NCI-H128 (cell line): ENCODE measurements around the gene TNP1.

ENCODE experiments used
- DNase-seq: peaks from one replicate; lab custom pipeline; 2025; ENCODE audit not compliant: unreplicated experiment; lab: John Stamatoyannopoulos, UW

Gene TNP1, protein sequence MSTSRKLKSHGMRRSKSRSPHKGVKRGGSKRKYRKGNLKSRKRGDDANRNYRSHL

DNA sequence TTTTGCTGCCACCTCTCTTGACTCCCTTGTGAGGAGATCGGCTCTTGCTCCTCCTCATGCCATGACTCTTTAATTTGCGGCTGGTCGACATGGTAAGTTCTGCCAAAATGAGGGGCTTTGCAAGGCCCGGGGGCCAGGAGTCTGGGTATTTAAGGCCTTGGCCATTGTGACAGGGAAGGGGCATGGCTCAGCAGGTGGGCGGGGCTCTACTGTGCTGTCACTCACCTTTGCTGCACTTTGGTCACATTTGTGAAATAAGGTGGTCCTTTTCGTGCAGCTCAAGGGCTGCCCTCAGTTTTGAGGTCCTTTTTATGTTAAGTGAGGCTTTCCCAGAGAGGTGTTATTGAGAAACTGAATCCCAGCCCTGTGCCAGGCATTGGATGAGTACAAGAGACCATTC lies at the start of gene TNP1:
TNP1 (minus strand) TSS at position 121 of the 400 bp plus-strand sequence; CDS start at position 91, 30 bp downstream.
- no peak for DNase-seq

DNA sequence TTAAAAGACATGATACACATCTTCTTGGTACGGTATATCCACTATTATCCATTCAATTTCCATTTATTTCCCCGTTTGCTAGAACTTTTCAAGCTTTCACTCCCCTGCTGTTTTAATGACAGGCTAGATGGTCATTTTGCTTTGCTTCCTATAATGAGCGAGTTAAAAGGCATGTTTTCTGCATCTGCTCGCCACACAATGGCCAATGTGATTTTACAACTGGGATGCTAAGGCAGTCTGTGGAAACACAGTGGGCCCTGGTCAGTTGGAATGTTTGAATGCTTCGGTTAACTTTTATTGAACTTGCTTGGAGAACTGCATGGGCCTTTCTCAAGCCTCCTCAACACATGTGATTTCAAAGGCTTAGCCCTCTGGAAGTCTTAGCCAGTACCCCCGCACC lies 48.4 kb upstream of the TNP1 start:
- DNase-seq = no peak

DNA sequence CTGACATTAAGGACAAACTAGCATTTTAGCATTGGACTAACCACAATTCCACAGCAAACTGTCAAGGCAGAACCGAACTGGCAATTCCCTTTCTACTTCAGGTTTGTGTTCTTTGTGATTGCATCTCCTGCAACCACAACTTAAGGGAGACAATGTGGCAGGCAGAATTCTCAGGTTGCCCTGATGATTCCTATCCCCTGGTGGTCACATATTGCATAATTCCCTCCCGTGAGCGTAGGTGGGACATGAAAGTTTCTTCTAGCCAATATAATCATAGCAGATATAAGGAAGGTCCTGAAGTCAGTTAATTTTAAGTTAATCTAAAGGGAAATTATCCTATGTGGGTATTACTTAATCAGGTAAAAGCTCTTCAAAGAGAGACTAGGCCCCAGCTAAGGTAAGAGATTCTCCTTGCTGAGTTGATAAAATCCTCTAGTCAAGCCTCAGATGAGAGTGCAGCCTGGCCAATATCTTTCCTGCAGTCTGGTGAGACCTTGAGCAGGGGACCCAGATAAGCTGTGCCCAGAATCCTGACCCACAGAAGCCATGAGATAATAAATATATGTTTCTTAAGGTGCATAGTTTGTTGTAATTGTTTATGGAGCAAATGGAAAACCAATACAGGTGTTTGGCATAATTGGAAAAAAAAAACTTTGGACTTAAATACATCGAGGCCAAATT lies 45.9 kb upstream of the TNP1 start:
- no peak for DNase-seq

DNA sequence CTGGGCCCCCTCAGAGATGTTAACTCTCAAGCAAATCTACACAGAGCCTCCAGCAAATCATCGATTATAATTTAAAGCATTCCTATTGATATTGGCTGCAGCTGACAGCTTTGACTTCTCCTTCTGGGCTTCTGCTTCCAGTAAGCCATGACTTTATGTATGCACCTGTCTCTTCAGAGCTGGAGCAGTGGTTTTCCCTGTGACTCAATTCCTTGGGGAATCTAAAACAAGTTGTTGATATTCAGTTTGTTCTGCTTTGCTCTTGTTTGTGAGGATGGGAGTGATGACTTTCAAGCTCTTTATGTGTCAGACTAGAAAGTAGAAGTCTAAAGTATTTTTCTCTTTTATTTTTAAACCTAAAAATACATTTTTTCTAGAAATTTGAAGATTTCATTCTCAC lies 45.1 kb upstream of the TNP1 start:
- no peak for DNase-seq

DNA sequence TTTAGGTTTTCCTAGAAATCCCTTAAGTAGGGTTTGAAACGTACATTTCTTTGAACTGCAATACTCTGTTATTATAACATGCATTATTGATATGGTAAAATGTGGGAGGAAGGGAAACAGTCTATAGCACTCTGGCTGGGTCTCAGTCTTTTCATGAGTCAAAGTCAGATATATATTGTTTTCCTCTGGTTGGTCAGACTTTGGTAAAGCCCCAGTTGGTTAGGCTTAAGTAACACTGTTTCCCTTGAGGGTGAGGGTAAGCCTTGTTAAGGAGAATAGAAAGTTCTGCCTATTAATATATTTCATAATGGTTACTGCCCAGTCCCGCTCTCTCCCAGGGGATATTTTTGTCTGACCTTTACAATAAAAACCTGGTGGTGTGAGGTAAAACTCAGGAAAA lies 44.7 kb upstream of the TNP1 start:
- DNase-seq = no peak

DNA sequence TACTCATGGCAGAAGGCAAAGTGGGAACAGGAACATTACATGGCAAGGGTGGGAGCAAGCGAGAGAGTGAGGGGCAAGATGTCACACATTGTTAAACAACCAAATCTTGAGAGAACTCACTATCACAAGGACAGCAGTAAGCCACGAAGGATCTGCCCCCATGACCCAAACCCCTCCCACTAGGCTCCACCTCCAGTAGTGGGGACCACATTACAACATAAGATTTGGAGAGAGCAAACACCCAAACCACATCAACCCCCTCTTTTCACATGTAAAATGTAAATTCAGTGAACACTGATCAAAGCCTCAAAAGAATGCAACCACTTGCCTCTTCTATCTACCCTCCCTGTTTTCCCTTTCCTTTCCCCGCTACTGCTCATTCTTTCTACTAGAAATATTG lies 43.6 kb upstream of the TNP1 start:
- DNase-seq = no peak

DNA sequence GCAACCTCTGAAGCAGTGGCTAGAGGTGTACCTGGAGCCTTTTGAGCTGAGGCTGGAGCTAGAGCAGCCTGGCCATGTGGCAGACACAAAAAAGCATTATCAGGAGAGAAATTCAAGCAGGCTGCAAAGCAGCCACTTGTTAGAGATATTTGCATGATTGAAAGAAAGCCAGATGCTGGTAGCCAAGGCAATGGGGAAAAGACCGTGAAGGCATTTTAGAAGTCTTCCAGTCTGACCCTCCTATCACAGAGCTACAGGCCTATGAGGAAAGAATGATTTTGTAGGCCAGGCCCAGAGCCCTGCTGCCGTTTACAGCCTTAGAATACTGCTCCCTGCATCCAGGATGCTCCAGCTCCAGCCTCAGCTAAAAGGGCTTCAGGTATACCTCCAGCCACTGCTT lies 41.4 kb upstream of the TNP1 start:
- no peak for DNase-seq

DNA sequence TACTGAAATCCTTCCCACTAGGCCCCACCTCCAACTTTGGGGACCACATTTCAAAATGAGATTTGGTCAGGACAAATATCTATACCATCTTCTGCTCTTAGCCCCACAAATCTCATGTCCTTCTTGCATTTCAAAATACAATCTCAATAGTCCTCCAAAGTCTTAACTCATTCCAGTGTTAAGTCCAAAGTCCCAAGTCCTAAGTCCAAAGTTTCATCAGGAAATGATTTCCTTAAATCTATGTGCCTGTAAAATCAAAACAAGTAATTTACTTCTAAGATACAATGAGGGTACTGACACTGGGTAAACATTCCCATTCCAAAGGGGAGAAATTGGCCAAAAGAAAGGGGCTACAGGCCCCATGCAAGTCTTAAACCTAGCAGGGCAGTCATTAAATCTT lies 40.5 kb upstream of the TNP1 start:
- DNase-seq = no peak

DNA sequence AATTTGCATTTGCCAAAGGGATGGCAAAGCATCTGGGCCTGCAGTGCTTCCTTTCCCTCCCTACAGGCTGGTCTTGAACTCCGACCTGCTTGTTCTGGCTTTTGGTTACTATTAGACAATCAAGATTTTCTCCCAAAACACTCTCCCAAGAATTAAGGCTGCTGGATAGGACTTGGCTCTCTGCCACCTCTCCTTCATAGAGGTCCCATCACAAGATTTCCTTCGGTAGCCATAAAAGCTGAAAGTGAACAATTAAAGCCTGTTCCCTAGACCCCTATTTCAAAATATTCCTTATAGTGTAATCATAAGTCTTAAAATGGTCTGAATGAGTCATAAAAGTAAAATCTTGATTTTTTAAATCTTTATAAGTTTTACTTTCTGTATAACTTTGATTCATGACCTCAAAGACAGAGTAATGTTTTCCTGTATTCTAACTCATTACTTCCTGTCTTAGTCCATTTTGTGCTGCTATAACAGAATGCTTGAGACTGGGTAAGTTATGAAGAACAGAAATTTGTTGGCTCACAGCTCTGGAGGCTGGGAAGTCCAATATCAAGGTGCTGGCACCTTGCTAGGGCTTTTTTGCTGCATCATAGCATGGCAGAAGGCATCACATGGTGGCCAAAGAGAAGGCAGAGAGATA lies 37.8 kb upstream of the TNP1 start:
- no peak for DNase-seq

DNA sequence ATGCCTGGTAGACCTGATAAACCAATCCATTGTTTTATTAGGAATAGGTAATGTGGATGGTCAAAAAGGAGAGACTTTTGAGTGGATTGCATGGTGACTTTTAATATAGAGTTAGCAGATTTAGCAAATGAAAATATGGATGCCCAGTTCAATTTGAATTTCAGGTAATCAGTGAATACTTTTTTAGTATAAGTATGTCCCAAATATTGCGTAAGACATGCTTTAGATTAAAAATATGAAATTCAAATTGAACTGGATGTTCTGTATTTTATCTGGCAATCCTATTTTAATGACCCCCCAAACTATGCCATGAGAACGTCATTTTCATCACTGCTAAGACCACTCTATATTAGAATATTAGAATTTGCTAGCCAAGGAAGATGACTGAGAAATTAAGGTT lies 30.3 kb upstream of the TNP1 start:
- DNase-seq = no peak

DNA sequence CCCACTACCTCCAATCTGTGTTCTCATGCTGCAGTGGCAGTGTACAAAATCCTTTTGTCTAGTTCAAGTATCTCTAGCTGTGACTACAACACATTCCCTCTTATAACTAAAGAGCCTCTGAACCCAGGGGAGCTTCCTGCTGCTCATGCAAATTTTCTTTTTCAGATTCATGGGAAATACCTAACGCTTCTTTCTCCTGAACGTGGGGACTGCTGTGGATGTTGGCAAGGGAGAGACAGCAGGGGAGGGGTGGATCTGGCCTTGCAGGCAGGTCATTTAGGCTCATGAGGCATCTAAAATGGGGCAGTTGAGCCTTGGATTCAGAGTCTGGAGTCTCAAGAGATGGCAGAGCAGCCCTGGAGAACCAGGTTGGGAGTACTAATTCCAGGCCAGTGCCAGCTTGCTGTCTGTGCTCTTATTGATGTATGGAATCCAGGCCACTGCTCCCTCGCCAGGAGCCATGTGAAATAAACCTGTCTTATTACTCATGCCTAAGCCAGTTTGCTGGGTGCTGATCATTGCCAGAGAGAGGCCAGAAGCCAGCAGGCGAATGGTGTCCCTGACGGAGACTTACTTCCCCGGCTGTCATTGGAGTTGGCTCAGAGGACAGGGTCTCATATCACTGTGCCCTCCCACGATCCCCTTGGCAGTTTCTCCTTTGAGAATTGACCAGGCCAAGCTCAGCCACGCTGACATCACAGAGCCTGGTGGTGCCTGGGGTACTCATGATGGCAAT lies 29.2 kb upstream of the TNP1 start:
- no peak for DNase-seq

DNA sequence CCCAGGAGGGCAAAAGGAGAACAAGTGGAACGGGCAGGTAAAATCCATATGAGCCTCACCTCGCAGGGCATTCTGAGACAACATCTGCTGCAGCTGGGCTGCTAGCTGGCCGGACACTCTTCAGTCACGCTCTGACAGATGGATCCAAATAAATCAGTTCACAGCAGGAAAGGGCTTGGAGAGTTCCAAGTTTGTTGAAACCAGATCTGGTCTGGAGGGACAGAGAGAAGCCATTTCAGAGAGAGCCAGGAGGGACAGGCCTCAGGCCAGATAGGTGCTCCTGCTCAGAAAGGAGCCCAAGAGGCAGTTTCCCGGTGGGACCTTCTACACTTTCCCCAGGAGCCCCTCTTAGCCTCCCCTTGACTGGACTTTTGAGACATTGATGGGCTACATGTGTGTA lies 28.2 kb upstream of the TNP1 start:
- no peak for DNase-seq

DNA sequence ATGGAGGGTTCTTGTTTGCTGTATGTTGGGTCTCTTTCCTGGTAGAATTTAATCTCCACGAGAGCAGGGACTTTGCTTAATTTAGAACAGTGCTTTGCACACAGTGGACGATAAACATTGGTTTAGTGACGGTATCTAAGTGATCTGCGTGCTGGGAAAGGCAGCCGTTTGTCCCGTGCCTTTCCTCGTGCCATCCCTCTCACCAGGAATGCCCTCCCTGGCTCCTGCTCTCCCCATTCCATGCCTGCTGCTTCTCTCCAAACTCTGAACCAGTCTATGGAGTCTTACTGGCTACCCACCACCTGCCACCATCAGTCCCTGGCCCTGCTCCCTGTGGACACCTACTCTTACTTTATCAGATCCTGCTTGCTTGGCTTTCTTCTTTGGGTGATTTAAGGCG lies 27.3 kb upstream of the TNP1 start:
- DNase-seq = no peak

DNA sequence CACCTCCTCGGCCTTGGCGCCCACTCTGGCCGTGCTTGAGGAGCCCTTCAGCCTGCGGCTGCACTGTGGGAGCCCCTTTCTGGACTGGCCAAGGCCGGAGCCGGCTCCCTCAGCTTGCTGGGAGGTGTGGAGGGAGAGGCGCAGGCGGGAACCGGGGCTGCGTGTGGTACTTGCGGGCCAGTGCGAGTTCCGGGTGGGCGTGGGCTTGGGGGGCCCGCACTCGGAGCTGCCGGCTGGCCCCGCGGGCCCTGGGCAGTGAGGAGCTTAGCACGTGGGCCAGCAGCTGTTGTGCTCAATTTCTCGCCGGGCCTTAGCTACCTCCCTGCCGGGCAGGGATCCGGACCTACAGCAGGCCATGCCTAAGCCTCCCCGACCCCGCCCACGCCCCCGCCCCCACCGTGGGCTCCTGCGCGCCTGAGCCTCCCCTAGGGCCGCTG lies 25.3 kb upstream of the TNP1 start:
- DNase-seq = no peak

DNA sequence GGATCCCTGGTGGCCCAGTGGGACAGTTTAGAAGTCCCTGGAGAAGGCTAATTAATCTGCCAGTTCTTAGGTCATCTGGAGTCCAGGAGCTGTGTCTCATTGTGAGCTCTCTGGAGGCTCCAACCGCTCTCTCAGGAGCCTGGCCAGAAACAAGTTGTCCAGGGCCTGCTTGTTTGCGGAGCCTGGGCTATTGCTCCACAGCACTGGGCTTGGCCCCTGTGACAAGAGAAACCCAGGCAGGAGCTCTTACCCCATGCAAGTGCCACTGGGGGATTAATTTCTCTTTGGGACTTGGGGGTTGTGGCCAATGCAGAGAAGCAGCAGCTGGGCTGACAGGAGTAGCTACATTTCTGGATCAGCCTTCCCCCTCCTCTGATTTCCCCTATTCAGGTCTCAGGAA lies 24.5 kb upstream of the TNP1 start:
- no peak for DNase-seq

DNA sequence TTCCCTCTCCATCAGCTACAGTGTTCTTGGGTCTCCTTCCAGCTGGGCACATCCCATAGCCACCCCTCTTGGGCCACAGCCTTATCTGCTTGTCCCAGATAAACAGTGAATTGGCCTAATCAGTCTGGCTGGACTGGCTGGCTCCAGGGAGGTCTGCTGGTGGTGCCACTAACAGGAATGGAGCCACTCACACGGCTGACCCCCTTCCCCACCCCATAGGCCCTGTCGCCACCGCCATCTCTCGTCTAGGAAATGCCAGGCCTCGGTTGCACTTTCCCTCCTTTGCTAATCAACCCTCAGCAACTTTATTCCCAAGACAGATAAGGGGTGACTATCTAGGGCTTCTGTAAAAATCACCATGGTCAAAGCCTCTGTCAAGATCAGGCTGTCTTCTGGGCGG lies 23.0 kb upstream of the TNP1 start:
- no peak for DNase-seq

DNA sequence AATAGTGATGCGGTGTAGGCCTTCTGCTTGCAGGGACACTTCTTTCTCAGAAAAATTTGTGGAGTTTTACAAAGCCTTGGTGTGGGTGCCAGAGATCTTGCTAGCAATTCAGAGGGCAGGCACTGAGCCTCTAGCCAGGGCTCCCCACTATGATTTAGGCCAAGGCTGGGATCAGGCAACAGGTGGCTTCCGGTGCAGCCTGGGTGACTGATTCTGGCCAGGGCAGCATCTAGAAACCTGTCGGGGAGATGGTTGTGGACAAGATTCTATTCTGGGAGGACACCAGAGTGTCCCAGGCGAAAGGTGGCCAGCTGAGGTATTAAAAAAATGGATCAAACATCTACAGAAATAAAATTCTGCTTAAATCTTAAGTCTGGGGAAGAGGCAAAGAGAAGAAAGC lies 21.5 kb upstream of the TNP1 start:
- DNase-seq = no peak

DNA sequence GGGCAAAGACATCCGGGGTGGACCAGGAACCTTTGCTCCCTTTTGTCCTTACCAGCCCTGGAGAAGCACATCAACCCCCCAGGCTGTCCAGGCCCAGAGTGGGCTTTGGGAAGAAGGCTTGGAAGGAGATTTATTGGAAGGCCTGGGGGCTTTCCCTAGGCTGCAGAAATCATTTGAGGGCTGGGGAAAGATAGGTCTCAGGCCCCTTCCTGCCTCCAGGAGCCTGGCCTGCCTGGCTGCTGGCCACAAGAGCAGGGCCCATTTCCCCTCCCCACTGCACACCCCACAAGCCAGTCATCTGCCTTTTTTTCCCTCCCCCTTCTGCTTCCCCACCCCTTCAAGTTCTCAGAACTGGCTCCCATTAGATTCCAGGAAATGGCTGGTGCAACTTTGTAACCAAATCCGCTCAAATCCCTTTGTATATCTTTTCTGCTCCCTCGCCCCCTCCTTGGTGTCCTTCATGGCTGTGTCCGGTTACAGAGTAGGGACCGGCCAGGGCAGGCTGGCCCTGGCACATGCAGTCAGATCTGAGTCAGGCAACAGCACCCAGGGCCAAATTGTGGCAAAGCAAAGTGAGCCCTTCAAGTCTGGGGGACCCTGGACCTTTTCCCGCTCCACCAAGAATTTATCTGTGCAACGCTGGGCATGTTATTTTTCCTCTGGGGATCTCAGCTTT lies 20.8 kb upstream of the TNP1 start:
- no peak for DNase-seq

DNA sequence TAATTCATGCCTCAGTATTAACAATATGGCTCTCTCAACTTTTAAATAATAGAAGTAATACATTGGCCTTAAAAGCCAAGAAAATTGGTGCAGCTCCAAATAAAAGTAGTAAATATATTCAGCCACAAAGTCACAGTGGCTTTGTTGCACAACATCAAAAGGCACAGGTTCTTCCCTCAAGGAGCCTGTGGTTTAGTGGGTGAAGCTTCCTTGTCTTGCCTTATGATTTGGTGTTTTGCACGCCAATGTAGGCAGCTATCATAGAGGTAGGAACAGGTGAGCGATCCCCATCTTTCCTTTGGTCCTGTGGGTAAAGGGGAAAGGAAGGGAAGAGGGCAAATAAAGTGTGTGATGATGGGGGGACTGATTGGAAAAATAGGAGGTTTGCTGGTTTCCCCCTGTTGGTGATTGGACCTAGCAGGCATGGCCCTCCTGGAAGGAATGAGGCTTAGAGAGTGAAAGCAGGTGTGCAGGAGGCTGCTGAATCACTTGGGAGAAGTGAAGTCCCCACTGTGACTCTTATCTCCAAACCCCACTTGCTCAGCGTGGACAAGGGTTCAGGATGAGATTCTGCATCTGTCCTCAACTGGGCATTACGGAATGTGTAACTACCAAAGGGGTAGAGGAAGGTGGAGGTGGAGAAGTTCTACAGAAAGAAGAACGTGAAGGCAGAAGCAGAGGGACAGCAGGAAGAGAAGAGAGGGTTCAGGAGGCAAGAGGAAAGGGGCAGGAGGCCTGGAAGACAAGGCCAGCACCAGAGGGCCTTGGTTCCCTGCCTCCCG lies 20.1 kb upstream of the TNP1 start:
- DNase-seq = no peak

DNA sequence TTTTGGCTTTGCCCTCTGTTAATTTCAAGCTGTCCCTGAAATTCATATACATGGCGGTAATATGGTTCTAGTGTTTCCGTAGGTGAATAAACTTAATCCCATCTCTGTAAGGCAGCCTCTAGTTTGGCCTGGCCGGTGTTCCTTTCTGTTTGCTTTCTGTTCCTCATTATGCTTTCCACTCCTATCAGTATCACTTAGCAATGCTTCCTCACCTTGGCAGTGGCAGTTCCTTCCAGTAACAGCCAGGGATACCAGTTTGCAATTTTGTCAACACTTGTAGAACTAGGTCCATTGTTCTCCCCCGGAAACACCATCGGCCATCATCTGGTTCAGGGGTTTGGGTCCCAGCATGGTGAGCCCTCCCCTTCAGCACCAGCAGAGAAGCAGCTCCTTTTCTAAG lies 18.2 kb upstream of the TNP1 start:
- no peak for DNase-seq

DNA sequence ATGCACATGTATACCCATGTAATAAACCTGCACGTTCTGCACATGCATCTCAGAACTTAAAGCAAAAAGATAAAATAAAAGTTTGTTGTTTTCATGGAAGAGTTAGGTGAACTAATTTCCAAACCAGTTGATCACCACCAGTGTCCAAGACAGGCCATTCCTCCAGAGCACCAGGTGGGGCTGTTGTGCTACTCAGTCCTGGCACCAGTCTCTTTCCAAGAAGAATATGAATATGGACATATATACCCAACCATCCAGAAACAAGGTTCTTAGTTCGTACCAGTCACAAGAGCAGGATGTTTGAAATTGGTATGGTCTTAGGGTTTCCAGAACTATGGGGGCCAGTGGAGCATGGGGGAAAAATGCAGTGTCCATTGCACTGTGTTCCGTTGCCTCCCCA lies 17.2 kb upstream of the TNP1 start:
- no peak for DNase-seq
